Lower leg skin (tissue), 3 donors: ENCODE results near the gene OTC.

Experiments used
- POLR2A ChIP-seq, 2 donors: fragments of 450-650 bp; IDR thresholded peaks; one replicate each; pipeline ENCODE4 v1.6.1; 2016 to 2017; ENCODE audit warnings: antibody characterized with exemption in 2 of 2, mild to moderate bottlenecking in 1 of 2, moderate library complexity in 1 of 2
- TF ChIP-seq, protein P1 (sequence below), 3 donors: fragments of 450-650 bp; IDR thresholded peaks; one replicate each; pipeline ENCODE4 v1.5.1; 2016; ENCODE audit warnings: antibody characterized with exemption in 3 of 3, mild to moderate bottlenecking in 3 of 3, moderate library complexity in 2 of 3

DNA sequence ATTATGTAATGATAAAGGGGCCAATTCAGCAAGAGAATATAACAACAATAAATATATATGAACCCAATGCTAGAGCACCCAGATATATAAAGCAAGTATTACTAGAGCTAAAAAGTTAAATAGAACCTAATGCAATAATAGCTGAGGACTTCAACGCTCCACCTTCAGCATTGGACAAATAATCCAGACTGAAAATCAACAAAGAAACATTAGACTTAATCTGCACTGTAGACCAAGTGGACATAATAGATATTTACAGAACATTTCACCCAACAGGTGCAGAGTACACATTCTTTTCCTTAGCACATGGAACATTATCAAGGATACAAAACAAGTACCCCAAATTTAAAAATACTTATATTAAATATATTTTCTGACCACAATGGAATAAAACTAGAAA lies 24.3 kb downstream of the OTC start:
- TF ChIP-seq POLR2A (IDR thresholded peaks at IDR 0.05): no peak
- TF ChIP-seq, protein P1, sequence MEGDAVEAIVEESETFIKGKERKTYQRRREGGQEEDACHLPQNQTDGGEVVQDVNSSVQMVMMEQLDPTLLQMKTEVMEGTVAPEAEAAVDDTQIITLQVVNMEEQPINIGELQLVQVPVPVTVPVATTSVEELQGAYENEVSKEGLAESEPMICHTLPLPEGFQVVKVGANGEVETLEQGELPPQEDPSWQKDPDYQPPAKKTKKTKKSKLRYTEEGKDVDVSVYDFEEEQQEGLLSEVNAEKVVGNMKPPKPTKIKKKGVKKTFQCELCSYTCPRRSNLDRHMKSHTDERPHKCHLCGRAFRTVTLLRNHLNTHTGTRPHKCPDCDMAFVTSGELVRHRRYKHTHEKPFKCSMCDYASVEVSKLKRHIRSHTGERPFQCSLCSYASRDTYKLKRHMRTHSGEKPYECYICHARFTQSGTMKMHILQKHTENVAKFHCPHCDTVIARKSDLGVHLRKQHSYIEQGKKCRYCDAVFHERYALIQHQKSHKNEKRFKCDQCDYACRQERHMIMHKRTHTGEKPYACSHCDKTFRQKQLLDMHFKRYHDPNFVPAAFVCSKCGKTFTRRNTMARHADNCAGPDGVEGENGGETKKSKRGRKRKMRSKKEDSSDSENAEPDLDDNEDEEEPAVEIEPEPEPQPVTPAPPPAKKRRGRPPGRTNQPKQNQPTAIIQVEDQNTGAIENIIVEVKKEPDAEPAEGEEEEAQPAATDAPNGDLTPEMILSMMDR (IDR thresholded peaks at IDR 0.05): no peak
